ENCODE results near the gene RNF125.

Gene RNF125

DNA sequence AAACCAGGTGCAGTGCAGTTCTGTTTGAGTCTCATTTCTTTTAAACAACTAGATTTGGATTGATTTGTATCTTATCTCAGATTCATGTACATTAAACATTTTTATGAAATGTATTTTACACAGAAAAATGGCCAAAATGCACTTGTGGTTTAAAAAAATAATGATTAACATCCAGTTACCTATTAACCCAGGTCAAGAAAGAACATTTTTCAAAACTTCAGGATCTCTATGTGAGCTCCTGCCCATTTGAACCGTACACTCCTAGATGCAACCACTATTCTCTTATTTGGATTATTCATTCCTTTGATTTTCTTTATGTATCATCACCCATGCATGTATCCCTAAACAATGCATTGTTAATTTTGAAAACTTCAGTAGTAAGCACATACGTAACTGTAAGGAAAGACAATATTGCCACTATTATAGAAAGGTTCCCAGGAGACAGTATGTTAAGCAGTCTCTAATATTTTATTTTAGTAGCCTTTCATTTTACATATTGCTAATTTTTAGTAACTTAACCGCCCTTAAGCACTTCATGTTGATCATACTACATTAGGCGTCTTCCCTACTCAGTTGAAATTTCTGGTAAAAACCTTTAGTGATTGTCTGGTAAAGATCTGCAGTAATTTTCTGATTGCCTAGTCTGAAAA lies 95.8 kb downstream of the RNF125 start:
- no peak for DNase-seq (ENCODE audit: low read depth in 2 of 2)
- TF ChIP-seq, protein P1, sequence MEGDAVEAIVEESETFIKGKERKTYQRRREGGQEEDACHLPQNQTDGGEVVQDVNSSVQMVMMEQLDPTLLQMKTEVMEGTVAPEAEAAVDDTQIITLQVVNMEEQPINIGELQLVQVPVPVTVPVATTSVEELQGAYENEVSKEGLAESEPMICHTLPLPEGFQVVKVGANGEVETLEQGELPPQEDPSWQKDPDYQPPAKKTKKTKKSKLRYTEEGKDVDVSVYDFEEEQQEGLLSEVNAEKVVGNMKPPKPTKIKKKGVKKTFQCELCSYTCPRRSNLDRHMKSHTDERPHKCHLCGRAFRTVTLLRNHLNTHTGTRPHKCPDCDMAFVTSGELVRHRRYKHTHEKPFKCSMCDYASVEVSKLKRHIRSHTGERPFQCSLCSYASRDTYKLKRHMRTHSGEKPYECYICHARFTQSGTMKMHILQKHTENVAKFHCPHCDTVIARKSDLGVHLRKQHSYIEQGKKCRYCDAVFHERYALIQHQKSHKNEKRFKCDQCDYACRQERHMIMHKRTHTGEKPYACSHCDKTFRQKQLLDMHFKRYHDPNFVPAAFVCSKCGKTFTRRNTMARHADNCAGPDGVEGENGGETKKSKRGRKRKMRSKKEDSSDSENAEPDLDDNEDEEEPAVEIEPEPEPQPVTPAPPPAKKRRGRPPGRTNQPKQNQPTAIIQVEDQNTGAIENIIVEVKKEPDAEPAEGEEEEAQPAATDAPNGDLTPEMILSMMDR (IDR thresholded peaks at IDR 0.05; ENCODE audit: low read depth, low read length) = no peak
- no peak overlapping the region for H3K4me3 ChIP-seq (replicated peaks in 1 of 2; ENCODE audit: low read depth in 2 of 2, low read length in 2 of 2)

GRCh38 chr18:32122039-32122438 lies 103.4 kb downstream of the RNF125 start:
- no peak overlapping the region for H3K4me3 ChIP-seq (replicated peaks in 1 of 2; ENCODE audit: low read depth in 2 of 2, low read length in 2 of 2)
- TF ChIP-seq, protein P1 (IDR thresholded peaks at IDR 0.05; ENCODE audit: low read depth, low read length) = no peak
- no peak for DNase-seq (ENCODE audit: low read depth in 2 of 2)

Measured in cardiac fibroblast (primary cell).